ENCODE results near the gene TLCD1.

The TLCD1 gene

GRCh38 chr17:28726226-28726626 is at the start of gene TLCD1:
TLCD1 (minus strand) TSS chr17:28726233; CDS start chr17:28726097, 136 bp downstream.
- peak; percentile 65 to 72 for DNase-seq

GRCh38 chr17:28774206-28774605 is 48.2 kb upstream of the TLCD1 start:
- no peak for DNase-seq

- no peak for DNase-seq
These were observed 47.7 kb upstream of the TLCD1 start for GRCh38 chr17:28773736-28774135.

- no peak for DNase-seq
These were observed 39.0 kb upstream of the TLCD1 start for GRCh38 chr17:28765038-28765437.

GRCh38 chr17:28763804-28764266 is 37.8 kb upstream of the TLCD1 start:
- DNase-seq: peak; percentile 66 to 75

GRCh38 chr17:28763137-28763799 is 37.2 kb upstream of the TLCD1 start:
- DNase-seq: no peak

- no peak for DNase-seq
These were observed 34.8 kb upstream of the TLCD1 start for GRCh38 chr17:28760601-28761562.

GRCh38 chr17:28759256-28759865 is 33.3 kb upstream of the TLCD1 start:
- no peak for DNase-seq

- DNase-seq: no peak
These were observed 32.5 kb upstream of the TLCD1 start for GRCh38 chr17:28758411-28759121.

GRCh38 chr17:28756049-28756804 is 30.2 kb upstream of the TLCD1 start:
- DNase-seq: no peak

GRCh38 chr17:28755486-28755885 is 29.5 kb upstream of the TLCD1 start:
- no peak for DNase-seq

GRCh38 chr17:28751600-28752366 is 25.8 kb upstream of the TLCD1 start:
- no peak for DNase-seq

GRCh38 chr17:28750178-28751047 is 24.4 kb upstream of the TLCD1 start:
- peak; percentile 87 to 90 for DNase-seq

- no peak for DNase-seq
These were observed 23.6 kb upstream of the TLCD1 start for GRCh38 chr17:28749516-28750177.

GRCh38 chr17:28748852-28749515 is 23.0 kb upstream of the TLCD1 start:
- DNase-seq: no peak

- no peak for DNase-seq
These were observed 22.0 kb upstream of the TLCD1 start for GRCh38 chr17:28747801-28748750.

- no peak for DNase-seq
These were observed 21.1 kb upstream of the TLCD1 start for GRCh38 chr17:28747051-28747691.

All from stimulated activated CD4-positive, alpha-beta T cell treated with anti-CD3 and anti-CD28 coated beads, Interleukin-2, amount 100 ng/mL, for 48 hours (primary cell).